ENCODE results near the gene TSPYL2.

The TSPYL2 gene

GRCh38 chrX:53122013-53122412 lies 39.8 kb downstream of the TSPYL2 start:
- H3K36me3 ChIP-seq (ENCODE audit: control insufficient read depth, insufficient read depth, low read length), result no peaks in the 10 kb centered on the region
- H3K4me1 ChIP-seq (ENCODE audit: control insufficient read depth, insufficient read depth, low read length), result no peaks in the 10 kb centered on the region
- no peaks in the 10 kb centered on the region for H3K27me3 ChIP-seq (ENCODE audit: control insufficient read depth, insufficient read depth, low read length, poor library complexity, severe bottlenecking)
- H3K27ac ChIP-seq (ENCODE audit: insufficient read depth, low read depth, low read length, poor library complexity, severe bottlenecking), result no peak overlapping the region
- H3K9me3 ChIP-seq (ENCODE audit: control insufficient read depth, low read length), result no peaks in the 10 kb centered on the region
- WGBS, 2 experiments, result 100% methylated on average over 1 of the region's 1 CpG; no CpG with 5 or more reads in 1 of the 2 experiments
- H3K4me3 ChIP-seq (ENCODE audit: insufficient read depth, low read depth, low read length), result no peak overlapping the region

DNA sequence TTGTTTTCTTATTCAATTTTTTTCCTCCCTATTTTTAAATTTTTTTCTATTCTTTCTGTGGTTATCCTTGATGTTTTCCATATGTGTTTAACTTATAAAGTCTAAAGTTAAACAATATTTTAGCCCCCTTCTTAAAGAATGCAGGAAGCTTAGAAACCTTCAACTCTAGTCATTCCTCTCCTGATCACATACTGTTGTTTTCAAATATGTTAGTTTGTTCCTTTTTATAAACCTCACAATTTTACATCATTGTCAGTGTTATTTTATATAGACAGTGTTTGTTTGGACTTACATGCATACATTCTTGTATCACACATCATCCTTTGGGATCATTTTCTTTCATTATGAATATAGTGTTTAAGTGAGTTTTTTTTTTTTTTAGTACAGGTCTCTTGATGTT lies 43.3 kb downstream of the TSPYL2 start:
- no peaks in the 10 kb centered on the region for H3K27me3 ChIP-seq (ENCODE audit: control insufficient read depth, insufficient read depth, low read length, poor library complexity, severe bottlenecking)
- H3K27ac ChIP-seq (ENCODE audit: insufficient read depth, low read depth, low read length, poor library complexity, severe bottlenecking), result no peak overlapping the region
- no peak overlapping the region for H3K4me3 ChIP-seq (ENCODE audit: insufficient read depth, low read depth, low read length)
- no peaks in the 10 kb centered on the region for H3K9me3 ChIP-seq (ENCODE audit: control insufficient read depth, low read length)
- H3K36me3 ChIP-seq (ENCODE audit: control insufficient read depth, insufficient read depth, low read length), result no peaks in the 10 kb centered on the region
- no peaks in the 10 kb centered on the region for H3K4me1 ChIP-seq (ENCODE audit: control insufficient read depth, insufficient read depth, low read length)

GRCh38 chrX:53126377-53126776 lies 44.2 kb downstream of the TSPYL2 start:
- no peaks in the 10 kb centered on the region for H3K27me3 ChIP-seq (ENCODE audit: control insufficient read depth, insufficient read depth, low read length, poor library complexity, severe bottlenecking)
- H3K4me3 ChIP-seq (ENCODE audit: insufficient read depth, low read depth, low read length), result no peak overlapping the region
- no peak overlapping the region for H3K27ac ChIP-seq (ENCODE audit: insufficient read depth, low read depth, low read length, poor library complexity, severe bottlenecking)
- H3K36me3 ChIP-seq (ENCODE audit: control insufficient read depth, insufficient read depth, low read length), result no peaks in the 10 kb centered on the region
- no CpG with 5 or more reads among the region's 2 CpGs for WGBS, 2 experiments
- no peaks in the 10 kb centered on the region for H3K4me1 ChIP-seq (ENCODE audit: control insufficient read depth, insufficient read depth, low read length)
- H3K9me3 ChIP-seq (ENCODE audit: control insufficient read depth, low read length), result no peaks in the 10 kb centered on the region

DNA sequence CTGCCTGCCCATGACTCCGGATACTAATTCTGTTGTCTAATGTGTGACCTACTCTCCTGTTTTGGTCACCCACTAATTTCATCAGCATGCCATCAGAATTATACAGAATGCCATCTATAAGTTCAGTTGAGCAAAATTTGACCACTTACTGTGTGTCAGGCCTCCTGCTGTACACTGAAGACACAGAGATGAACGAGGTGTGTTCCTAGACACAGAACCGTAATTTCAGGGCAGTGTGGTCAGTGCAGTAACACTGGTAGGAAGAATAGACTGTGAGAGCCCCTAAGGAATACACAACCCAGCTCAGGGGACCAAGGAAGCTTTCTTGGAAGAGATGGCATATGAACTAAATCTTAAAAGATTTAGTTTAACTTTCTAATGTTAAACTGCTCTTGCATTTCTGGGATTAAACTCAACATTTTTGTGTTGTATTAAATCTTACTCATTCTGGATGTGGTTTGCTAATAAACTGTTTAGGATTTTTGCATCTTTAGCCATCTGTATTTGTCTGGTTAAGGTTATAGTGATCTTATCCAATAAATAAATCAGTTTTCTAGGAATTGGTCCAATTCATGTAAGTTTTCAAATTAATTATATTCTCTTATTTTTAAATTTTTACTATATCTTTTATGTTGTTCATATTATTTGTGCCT lies 46.1 kb downstream of the TSPYL2 start:
- Histone ChIP-seq H3K4me1 (ENCODE audit: control insufficient read depth, insufficient read depth, low read length) (no peaks in the 10 kb centered on the region), H3K27ac (ENCODE audit: insufficient read depth, low read depth, low read length, poor library complexity, severe bottlenecking) (no peak overlapping the region), H3K4me3 (ENCODE audit: insufficient read depth, low read depth, low read length) (no peak overlapping the region), H3K36me3 (ENCODE audit: control insufficient read depth, insufficient read depth, low read length) (no peaks in the 10 kb centered on the region), H3K9me3 (ENCODE audit: control insufficient read depth, low read length) (no peaks in the 10 kb centered on the region), H3K27me3 (ENCODE audit: control insufficient read depth, insufficient read depth, low read length, poor library complexity, severe bottlenecking) (no peaks in the 10 kb centered on the region)
- 93 to 94% methylated on average over 3 of the region's 3 CpGs for WGBS, 2 experiments

DNA sequence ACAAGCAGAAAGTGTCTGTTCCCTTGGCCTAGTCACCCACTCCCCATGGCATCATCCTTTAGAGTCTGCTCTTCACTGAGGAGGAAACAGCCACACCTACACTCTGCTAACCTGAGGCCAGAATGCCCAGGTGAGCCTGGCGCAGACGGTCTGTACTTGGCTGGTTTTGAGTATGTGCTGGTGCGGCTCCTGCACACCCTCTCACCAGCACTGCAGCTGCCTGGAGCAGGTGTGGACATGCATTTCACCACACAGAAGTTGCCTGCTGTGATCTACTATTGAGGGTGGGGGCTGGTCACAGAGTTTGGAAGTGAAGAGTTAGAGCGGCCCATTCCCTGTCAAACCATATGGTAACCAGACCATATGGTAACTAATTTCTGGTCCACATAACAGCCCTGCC lies 51.2 kb downstream of the TSPYL2 start:
- no peaks in the 10 kb centered on the region for H3K36me3 ChIP-seq (ENCODE audit: control insufficient read depth, insufficient read depth, low read length)
- no peaks in the 10 kb centered on the region for H3K4me1 ChIP-seq (ENCODE audit: control insufficient read depth, insufficient read depth, low read length)
- no peaks in the 10 kb centered on the region for H3K9me3 ChIP-seq (ENCODE audit: control insufficient read depth, low read length)
- no peak overlapping the region for H3K4me3 ChIP-seq (ENCODE audit: insufficient read depth, low read depth, low read length)
- H3K27me3 ChIP-seq (ENCODE audit: control insufficient read depth, insufficient read depth, low read length, poor library complexity, severe bottlenecking), result no peaks in the 10 kb centered on the region
- no peak overlapping the region for H3K27ac ChIP-seq (ENCODE audit: insufficient read depth, low read depth, low read length, poor library complexity, severe bottlenecking)
- WGBS, 2 experiments, result 94 to 95% methylated on average over 3 to 4 of the region's 4 CpGs

DNA sequence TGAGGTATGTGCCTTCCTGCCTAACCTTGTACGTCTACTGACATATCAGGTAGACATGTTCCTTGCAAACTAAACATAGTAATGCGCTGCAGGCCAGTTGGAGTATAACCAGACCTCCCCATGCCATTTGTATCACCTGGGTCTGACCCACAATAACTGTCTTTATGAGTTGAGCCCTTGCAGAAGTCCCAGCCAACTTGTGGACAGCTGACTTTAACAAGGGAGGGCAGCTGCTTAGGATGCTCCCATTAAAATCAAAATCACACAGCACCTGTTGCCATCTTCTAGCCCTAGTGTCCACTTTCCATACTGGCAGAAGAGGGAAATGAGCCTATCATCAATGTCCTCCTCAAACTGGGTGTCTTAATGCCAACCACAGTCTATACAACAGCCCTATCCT lies 53.4 kb downstream of the TSPYL2 start:
- Histone ChIP-seq H3K27me3 (ENCODE audit: control insufficient read depth, insufficient read depth, low read length, poor library complexity, severe bottlenecking) (no peaks in the 10 kb centered on the region), H3K27ac (ENCODE audit: insufficient read depth, low read depth, low read length, poor library complexity, severe bottlenecking) (no peak overlapping the region), H3K4me3 (ENCODE audit: insufficient read depth, low read depth, low read length) (no peak overlapping the region), H3K9me3 (ENCODE audit: control insufficient read depth, low read length) (no peaks in the 10 kb centered on the region), H3K4me1 (ENCODE audit: control insufficient read depth, insufficient read depth, low read length) (no peaks in the 10 kb centered on the region), H3K36me3 (ENCODE audit: control insufficient read depth, insufficient read depth, low read length) (no peaks in the 10 kb centered on the region)
- 94 to 100% methylated on average over 2 of the region's 2 CpGs for WGBS, 2 experiments
